ENCODE measurements around the gene LGR6.
A peak's percentile ranks its signal among the peaks of the same experiment; 100 is the strongest.

LGR6 gene

GRCh38 chr1:202291961-202292712 lies 98.5 kb downstream of the LGR6 start:
- DNase-seq, result no peak

GRCh38 chr1:202292773-202293172 lies 99.2 kb downstream of the LGR6 start:
- no peak for DNase-seq

GRCh38 chr1:202293569-202293968 lies 100.0 kb downstream of the LGR6 start:
- DNase-seq, result no peak

GRCh38 chr1:202302166-202302565 lies 108.6 kb downstream of the LGR6 start:
- no peak for DNase-seq

- peak in 5 of 14 donors; percentile 8 to 42 (median 14) for DNase-seq
These were observed 110.8 kb downstream of the LGR6 start for GRCh38 chr1:202304375-202304774.

- DNase-seq, result no peak
These were observed 111.6 kb downstream of the LGR6 start for GRCh38 chr1:202305168-202305567.

- peak in 9 of 14 donors; percentile 9 to 61 (median 46) for DNase-seq
These were observed 113.1 kb downstream of the LGR6 start for GRCh38 chr1:202306535-202307345.

- DNase-seq, result no peak
These were observed 116.6 kb downstream of the LGR6 start for GRCh38 chr1:202310071-202310725.

- no peak for DNase-seq
These were observed 117.1 kb downstream of the LGR6 start for GRCh38 chr1:202310746-202311145.

GRCh38 chr1:202311875-202312635 lies 118.5 kb downstream of the LGR6 start:
- DNase-seq, result no peak

GRCh38 chr1:202315576-202316168 lies 122.1 kb downstream of the LGR6 start:
- DNase-seq, result peak in 12 of 14 donors; percentile 5 to 57 (median 34)

- no peak for DNase-seq
These were observed 122.6 kb downstream of the LGR6 start for GRCh38 chr1:202316186-202316585.

- DNase-seq, result no peak
These were observed 124.6 kb downstream of the LGR6 start for GRCh38 chr1:202317941-202318925.

GRCh38 chr1:202319381-202320080 lies 125.9 kb downstream of the LGR6 start:
- DNase-seq, result no peak

GRCh38 chr1:202320081-202320405 lies 126.4 kb downstream of the LGR6 start:
- no peak for DNase-seq

- DNase-seq, result no peak
These were observed 130.1 kb downstream of the LGR6 start for GRCh38 chr1:202323731-202324130.

- DNase-seq, result no peak
These were observed 131.0 kb downstream of the LGR6 start for GRCh38 chr1:202324646-202325045.

- DNase-seq, result no peak
These were observed 136.3 kb downstream of the LGR6 start for GRCh38 chr1:202329891-202330290.

GRCh38 chr1:202333861-202334260 lies 140.3 kb downstream of the LGR6 start:
- DNase-seq, result no peak
